Pulmonary artery endothelial cell (primary cell): Measurements from ENCODE around the gene VAMP7. TPM values are rescaled to one million over a fixed set of nuclear protein-coding genes. Genes with fewer than 3 reads are reported as not detected.
A peak's percentile ranks its signal among the peaks of the same experiment; 100 is the strongest.
"Not testable (repeated sequence)": the region's sequence is repeated elsewhere in the genome, so short reads cannot be mapped to it uniquely, and the experiment has no call there.

Source experiments
- DNase-seq: peaks from one replicate; pipeline ENCODE4 v3.0.0-alpha.2; 2011; ENCODE audit warnings: low read depth, low spot score
- total RNA-seq: library from RNA; depleted of rRNA; stranded (reverse); fragments of >200 nt; gene quantifications from 2 replicates; pipeline ENCODE4 v1.2.3, GENCODE V29; 2014

Gene VAMP7
- 45.2 and 46.3 TPM in 2 replicates for total RNA-seq

- DNase-seq: peak; percentile 52
Measured at GRCh38 chrX:155881158-155881993, at the start of gene VAMP7. TSS of gene VAMP7 (plus strand) at chrX:155881345. CDS start at chrX:155889467, 8,122 bp downstream.

- no peak for DNase-seq
Measured at GRCh38 chrX:155841232-155841631, 39.9 kb upstream of the VAMP7 start.

GRCh38 chrX:155851786-155852185, 29.4 kb upstream of the VAMP7 start:
- not testable (repeated sequence) for DNase-seq

- DNase-seq: no peak
Measured at GRCh38 chrX:155857561-155857960, 23.6 kb upstream of the VAMP7 start.

- no peak for DNase-seq
Measured at GRCh38 chrX:155864655-155865054, 16.5 kb upstream of the VAMP7 start.

GRCh38 chrX:155865193-155865592, 16.0 kb upstream of the VAMP7 start:
- DNase-seq: no peak

- DNase-seq: no peak
Measured at GRCh38 chrX:155867821-155868220, 13.3 kb upstream of the VAMP7 start.

GRCh38 chrX:155870958-155871357, 10.2 kb upstream of the VAMP7 start:
- no peak for DNase-seq

GRCh38 chrX:155871934-155872333, 9.2 kb upstream of the VAMP7 start:
- DNase-seq: no peak

GRCh38 chrX:155873188-155873587, 8.0 kb upstream of the VAMP7 start:
- no peak for DNase-seq

- DNase-seq: no peak
Measured at GRCh38 chrX:155874571-155875244, 6.4 kb upstream of the VAMP7 start.

GRCh38 chrX:155876704-155877103, 4.4 kb upstream of the VAMP7 start:
- DNase-seq: no peak

GRCh38 chrX:155877288-155877687, 3.9 kb upstream of the VAMP7 start:
- DNase-seq: no peak

- DNase-seq: no peak
Measured at GRCh38 chrX:155880586-155881157, 473 bp upstream of the VAMP7 start.

- no peak for DNase-seq
Measured at GRCh38 chrX:155886409-155886808, 5.3 kb downstream of the VAMP7 start.

- no peak for DNase-seq
Measured at GRCh38 chrX:155888139-155888538, 7.0 kb downstream of the VAMP7 start.

- no peak for DNase-seq
Measured at GRCh38 chrX:155889328-155889727, 8.2 kb downstream of the VAMP7 start.

- DNase-seq: no peak
Measured at GRCh38 chrX:155891446-155892210, 10.5 kb downstream of the VAMP7 start.

GRCh38 chrX:155893521-155893920, 12.4 kb downstream of the VAMP7 start:
- no peak for DNase-seq

- DNase-seq: no peak
Measured at GRCh38 chrX:155896512-155896911, 15.4 kb downstream of the VAMP7 start.

- DNase-seq: no peak
Measured at GRCh38 chrX:155899366-155899765, 18.2 kb downstream of the VAMP7 start.

GRCh38 chrX:155900765-155901164, 19.6 kb downstream of the VAMP7 start:
- DNase-seq: no peak
